Lung microvascular endothelial cell (primary cell): ENCODE measurements around the gene NMT2. TPM values are rescaled to one million over a fixed set of nuclear protein-coding genes. Genes with fewer than 3 reads are reported as not detected.
A peak's percentile ranks its signal among the peaks of the same experiment; 100 is the strongest.

Source experiments
- DNase-seq, 2 donors: peaks; one replicate each; pipeline versions ENCODE4 v3.0.0 to v3.0.0-alpha.2; 2010; ENCODE audit warnings: low read depth in 2 of 2
- total RNA-seq: library from RNA; depleted of rRNA; stranded (reverse); fragments of >200 nt; gene quantifications from 2 replicates; pipeline ENCODE4 v1.2.1, GENCODE V29; 2014

NMT2 gene
- total RNA-seq, 1 donor from 2014 or later = 39.1 TPM

DNA sequence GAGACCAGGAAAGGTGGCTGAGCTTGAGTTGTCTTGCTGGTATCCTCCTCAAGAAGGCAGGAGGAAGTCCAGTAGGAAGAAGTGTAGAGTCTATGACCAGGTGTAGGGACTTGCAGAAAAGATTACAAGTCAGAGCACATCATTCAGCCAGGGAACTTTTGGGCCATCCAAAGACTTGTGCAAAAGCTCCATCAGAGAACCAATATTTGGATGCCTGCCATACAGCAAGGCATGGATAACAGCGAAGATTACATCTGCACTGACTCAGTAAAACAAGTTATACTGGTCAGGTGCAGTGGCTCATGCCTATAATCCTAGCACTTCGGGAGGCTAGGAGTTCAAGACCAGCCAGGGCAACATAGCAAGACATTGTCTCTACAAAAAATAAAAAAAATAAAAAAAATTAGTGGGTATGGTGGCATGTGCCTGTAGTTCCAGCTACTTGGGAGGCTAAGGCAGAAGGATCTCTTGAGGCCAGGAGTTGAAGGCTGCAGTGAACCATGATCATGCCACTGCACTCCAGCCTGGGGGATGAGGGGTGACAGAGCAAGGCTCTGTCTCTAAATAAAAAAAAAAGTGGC is 13.2 kb upstream of the NMT2 start:
- no peak for DNase-seq

DNA sequence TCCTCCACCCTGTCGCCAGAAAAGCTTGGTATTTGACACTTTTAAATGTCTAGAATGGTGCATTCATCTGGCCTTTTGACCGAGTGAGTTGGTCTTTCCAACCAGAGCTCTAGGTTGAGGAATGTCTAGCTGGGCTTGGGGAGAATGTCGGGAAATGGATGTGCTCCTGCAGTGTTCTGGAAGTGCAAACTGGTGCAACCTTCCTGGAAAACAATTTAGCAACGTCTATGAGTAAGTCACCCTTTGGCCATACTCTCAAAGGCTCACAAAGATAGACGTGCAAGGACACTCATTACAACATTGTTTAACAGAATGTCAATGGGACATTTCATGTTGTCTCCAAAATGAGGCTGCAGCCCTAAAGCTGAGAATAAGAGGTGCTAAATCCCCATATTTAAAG is 12.2 kb upstream of the NMT2 start:
- DNase-seq = no peak

DNA sequence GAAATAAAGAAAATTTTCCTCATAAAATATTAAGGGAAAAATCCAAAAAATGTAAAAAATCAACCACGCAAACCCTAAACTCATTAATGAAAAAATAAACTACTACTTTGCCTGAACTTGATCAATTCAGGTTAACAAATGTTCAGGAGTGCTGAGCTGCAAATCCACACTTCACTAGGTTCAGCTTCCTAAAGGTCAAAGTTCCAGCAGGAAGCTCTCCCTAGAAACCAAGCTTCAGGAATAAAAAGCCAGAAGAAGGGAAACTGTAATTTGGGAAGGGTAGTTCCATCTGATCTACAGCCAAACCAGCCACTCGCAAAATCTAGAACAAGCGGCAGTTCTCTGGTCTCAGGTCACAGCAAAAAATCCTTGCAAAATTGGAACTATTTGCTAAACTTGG is 7.8 kb upstream of the NMT2 start:
- no peak for DNase-seq

DNA sequence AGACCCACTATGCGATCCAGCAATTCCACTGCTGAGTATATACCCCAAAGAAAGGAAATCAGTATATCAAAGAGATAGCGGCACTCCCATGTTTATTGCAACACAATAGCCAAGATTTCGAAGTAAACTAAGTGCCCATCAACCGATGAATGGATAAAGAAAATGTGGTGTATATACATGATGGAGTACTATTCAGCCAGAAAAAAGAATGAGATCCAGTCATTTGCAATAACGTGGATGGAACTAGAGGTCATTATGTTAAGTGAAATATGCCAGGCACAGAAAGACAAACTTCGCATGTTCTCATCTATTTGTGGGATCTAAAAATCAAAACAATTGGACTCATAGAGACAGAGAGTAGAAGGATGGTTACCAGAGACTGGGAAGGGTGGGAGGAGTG is 7.1 kb upstream of the NMT2 start:
- DNase-seq = no peak

DNA sequence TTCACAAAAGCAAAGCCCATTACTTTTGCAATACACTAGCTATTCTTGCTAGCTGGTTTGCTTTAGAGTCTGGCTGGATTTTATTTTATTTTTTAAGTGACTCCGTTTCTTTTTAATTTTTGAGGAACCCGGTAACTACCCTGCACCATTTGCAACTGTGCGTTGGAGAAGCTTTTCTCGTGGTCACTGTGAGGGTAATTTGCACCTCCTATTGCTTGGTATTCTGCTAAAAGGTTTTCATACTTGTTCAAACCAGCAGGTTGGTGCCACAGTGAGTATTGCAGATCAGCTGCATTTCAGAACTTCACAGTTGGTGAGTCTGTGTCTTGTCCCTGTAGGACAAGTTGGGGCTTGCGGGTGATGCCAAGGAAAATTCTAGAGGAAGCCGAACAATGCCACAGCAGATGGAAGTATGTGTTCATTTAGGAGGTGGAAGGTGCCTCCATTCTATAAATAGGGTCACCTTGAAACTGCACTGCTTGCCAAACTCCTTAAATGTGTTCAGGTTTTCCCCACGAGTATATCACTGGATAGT is 3.9 kb upstream of the NMT2 start:
- no peak for DNase-seq

DNA sequence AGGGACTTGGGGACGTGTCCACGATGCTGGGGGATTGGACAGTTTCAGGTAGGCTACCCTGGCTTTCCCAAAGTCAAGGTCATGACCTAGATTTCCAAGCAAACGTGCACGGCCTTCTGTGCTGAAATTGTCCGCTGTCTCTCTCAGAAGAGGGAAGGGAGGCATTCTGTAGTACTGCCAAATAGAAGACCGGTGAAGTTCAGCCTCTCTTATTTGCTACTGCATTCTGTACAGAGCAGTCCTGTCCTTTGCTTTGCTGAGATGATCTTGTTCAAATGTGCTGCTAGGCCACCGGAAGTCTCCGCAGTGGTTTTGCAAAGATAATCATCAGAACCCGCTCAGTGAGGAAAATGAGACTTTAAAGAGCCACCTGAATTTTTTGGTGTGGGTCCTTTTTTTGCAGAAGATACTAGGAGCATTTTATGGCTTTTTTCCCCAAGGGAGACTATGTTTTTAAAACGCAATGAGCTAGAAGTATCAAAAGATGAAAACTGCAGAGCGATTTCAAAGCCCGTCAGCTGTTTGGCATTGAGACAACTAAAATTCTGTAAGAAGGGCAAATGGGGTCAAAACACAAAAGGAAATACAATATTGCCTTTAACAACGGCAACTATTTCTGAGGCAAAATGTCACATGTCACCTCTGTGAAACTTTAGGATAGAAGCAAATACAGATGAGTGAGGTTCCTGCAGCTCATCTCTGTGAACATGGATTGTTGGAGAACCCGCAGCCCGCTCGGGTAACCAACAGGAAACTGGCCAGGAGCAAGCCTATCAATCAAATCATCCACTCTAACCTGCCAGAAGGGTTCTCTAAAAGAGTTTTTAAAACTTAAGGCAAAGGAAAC is 1.3 kb upstream of the NMT2 start:
- DNase-seq = peak; percentile 47 to 82

DNA sequence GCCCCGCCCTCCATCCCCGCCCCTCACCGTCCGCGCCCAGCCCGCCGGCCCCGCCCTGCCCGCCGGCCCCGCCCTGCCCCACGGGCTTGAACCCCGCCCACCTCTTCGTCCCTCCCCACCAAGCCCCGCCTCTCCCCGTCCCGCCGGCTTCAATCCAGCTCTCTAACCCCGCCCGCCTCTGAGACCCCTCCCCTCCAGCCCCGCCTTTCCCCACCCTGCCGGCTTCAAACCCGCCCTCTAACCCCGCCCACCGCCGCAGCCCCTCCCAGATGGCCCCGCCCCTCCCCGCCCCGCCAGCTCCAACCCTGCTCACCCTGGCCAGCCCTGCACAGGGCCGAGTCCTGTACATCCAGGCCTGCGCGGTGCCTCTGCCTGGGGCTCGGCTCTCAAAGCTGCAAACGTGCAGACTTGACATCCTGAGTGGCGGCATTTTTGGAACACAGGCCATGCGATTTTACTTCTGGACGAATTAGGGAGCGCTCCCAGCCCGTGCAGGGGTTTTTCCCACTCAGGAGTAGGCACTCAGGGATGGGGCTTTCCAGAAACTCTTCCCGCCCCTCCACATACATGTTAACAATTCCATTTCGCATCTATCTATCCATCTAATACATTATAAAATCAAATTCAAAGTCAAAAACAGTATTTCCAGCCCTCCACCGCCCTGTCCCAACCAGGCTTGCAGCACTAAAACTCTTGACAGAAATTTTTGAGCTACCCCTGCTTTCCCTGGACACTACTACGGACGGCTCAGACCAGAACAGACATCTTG is 477 bp upstream of the NMT2 start:
- DNase-seq = peak; percentile 97 to 98

DNA sequence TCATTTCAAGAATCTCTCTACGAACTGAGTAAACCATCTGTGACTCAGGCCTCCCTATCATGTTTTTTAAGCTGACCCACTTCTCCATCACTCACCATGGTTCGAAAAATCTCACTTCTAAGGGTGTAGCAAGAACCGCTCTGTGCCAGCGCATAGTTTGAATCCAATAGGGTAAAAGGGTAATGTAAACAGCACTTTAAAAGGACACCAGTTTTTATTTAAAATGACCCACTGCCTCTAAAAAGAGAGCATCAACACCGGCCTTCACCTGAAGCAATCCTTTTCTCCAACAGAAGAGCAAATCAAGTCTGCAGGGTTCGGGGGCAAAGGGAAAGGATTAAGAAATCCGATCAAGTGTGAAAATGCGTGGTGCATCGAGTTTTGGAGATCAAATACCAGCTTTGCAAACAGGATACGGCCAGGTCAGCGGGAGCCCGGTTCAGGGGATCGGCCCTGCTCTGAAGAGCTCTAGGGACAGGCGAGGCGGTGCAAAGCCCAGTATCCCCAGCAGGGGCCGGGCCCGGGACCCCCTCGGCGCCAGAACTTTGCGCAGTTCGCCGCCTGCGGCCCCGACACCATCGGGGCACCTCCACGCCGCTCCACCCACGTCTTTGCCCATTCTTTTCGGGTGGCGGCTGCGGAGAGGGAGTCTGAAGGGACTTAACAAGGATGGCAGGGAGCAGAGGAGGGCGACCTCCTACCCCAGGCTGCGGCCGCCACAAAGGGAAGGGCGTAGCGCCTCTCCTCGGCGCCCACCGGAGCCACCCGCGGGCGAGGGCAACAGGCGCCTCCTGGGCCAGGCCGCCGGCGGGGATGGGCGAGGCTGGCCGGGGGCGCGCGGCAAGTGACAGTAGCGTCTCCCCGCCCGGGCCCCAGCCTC is 842 bp downstream of the NMT2 start:
- DNase-seq = peak; percentile 57 to 72

DNA sequence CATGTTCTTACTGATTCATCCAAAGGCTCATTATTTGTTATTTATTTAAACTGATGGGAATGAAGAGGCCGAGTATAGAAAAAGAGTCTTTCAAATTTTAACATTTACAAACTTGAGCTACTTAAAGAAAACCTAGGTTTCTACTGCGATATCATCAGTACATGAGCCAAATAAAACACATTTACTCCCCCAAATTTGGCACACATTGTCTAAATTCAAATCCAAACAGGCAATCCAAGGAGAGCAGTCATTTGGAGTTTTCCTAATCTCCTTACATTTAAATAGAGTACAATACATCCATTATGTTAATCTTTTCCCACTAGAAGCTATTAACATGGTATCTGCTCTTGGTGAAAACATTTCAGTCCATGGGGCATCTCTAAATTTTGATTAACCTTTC is 2.2 kb downstream of the NMT2 start:
- DNase-seq = no peak

DNA sequence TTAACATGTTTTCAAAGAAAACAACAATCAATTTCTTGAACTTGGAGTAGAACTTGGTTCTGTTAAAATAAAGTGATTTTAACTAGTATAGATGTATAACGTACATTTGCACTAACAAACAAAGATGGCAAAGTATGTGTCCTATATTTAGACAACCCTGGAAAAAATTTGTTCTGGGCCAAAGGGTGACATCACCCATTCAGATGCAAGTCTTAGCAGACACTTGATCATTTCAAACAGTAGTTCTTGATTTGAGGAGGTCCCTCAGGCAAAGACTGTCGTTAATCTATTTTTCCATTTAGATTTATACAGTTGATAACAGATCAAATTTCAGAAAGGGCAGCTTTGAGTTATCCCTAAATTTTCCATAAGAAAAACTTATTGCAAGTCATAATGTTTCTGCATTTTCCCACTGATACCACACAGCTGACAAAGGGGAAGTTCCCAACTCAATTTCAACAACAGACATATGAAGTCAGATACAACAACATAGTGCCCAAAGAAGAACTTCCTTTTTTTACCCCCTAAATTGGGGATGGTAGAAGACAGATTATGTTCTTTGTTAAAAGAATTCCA is 5.2 kb downstream of the NMT2 start:
- peak in 1 of 2 donors; percentile 48 for DNase-seq

DNA sequence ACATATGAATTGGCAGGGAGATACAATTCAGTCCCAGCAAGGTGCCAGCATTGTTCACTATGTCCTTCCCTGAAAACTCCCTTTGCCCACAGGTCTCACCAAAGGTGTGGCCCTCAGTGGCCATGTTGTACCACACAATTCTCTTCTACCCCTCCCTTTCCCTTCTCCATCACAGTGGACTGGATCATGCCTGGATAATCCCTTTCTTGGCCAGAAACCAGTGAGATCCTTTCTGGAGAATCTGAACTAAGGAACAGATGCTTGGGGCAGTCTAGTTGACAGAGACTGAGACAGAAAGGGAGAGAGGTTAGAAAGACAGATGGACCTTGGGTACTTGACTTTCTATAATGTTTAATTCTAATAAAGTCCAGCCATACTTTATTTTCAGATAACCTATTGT is 9.5 kb downstream of the NMT2 start:
- DNase-seq = no peak

DNA sequence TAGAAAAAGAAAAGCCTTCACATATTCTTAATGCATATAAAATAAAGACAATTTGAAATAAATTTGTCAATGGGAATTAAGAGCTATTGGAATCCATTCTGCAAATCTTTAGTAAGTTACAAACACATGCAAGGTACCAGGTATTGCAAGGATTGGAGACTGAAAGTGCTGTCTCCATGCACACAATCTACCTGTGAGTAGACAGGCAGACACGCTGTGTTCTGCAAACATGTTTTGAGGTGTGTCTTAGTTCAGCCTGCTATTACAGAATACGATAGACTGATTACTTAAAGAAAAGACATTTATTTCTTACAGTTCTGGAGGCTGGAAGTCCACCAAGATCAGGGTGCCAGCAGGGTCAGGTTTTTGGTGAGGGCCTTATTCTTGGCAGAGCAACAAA is 10.0 kb downstream of the NMT2 start:
- no peak for DNase-seq

DNA sequence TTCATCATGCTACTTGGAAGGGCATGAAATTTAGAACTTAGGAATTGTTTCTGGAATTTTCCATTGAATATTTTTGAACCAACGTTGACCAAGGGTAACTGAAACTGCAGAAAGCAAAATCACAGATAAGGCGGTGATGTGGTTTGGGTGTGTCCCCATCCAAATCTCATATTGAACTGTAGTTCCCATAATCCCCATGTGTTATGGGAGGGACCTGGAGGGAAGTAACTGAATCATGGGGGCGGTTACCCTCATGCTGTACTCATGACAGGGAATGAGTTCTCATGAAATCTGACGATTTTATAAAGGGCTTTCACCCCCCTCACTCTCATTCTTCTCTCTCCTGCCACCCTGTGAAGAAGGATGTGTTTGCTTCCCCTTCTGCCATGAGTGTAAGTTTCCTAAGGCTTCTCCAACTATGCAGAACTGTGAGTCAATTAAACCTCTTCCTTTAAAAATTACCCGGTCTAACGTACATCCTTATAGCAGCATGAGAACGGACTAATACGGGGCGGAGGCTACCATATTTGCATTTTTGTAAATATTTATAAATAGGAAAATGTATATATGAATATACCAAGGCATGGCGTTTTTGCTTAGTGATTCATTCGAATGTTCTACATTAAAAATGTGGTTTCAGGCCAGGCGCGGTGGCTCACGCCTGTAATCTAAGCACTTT is 12.4 kb downstream of the NMT2 start:
- no peak for DNase-seq

DNA sequence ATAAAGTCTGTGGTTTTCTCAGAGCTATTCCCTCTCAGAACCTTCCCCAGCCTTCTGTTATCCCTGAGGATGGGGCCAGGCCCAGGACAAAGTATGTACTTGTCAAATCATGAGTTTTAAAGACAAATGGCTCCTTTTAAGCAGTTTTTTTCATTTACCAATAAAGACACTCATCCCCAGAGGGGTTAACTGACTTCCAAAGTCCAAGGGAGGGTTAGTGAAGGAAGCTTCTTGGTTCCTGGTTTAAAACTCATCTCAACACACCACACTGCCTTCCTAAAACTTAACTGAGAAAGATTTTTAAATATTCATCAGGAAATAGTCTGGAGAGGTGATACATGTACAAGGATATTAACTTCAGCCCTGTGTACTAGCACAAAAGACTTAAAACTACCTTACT is 15.9 kb downstream of the NMT2 start:
- DNase-seq = no peak

DNA sequence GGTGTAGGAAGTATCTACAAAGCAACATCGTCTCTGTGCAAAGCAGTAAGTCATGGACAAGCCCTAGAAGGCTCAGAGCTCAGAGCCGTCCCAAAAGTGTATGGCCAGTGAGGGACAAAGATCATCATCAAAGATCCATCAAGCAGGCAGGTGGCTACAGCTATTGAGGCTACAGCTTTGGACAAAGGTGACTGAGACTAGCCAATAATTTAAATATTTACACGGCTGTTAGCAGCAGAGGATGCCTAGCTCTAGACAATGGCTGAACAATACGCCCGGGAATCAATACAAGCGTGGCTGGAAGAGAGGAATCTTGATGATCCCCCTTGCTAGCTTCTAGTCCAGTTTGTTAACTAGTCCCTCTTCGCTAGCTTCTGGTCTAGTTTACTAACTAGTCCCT is 17.9 kb downstream of the NMT2 start:
- DNase-seq = no peak

DNA sequence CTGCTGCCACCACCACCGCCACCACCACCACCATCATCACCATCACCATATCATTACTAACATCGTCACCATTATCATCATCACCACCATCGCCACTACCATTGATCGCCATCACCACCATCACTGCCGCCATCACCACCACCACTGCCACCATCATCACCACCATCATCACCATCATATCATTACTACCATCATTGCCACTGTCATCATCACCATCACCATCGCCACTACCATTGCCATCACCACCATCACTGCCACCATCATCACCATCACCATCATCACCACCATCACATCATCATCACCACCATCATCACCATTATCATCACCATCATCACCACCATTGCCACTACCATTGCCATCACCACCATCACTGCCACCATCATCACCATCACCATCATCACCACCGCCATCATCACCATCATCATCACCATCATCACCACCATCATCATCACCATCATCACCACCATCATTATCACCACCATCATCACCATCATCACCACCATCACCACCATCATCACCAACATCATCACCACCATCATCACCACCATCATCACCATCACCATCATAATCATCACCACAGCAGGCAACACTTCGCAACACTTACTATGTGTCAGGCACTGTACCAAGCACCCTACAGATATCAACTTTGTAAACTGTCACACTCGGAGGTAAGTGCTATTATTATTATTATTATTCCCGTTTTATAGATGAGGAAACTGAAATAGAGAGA is 19.3 kb downstream of the NMT2 start:
- no peak for DNase-seq

DNA sequence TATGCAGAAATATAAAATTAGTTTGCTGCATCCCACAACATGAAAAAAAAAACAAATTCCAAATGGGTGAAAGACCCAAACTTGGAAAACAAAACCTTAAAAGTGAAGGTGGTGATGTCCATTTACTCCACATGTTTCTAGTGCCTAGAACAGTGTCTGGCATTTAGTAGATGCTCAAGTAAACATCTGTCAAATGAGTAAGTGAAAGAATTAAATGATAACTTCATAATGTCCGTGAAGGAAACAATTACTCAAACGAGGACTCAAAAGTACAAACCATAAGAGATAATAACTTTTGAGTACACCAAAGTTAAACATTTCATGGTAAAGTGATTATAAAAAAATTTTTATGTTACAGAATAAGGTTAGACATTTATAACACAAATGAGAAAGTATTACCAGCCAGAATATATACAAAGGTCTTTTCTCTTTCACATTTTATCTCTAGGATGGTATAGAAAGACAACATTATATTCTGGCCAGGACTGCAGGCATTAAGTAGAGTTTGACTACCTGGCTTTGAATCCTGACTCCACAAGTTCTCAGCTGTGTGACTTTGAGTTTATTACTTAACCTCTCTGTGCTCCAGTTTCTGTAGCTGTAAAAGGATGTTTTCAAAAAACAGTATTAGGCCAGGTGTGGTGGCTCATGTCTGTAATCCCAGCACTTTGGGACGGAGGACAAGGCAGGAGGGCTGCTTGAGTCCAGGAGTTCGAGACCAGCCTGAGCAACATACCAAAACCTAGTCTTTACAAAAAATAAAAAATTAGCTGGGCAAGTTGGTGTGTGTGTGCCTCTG is 20.7 kb downstream of the NMT2 start:
- DNase-seq = no peak

DNA sequence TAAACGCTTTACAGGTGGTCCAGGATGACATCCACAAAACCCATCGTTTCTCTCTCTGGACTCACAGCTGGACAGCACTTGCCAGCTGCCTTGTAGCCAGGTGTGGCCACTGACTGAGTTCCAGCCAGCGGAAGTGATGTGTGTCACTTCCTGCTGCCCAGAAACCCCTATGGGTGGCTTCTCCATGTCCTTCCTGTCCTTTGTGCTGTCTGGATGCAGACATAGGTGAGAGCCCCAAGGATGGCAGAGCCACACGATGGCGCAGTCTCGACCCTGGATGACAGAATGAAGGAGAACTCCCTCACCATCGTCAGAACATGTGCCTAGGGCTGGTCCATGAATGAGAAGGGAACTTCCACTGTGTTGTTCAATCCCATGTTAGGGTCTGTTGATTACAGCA is 22.1 kb downstream of the NMT2 start:
- DNase-seq = peak; percentile 57 to 58

DNA sequence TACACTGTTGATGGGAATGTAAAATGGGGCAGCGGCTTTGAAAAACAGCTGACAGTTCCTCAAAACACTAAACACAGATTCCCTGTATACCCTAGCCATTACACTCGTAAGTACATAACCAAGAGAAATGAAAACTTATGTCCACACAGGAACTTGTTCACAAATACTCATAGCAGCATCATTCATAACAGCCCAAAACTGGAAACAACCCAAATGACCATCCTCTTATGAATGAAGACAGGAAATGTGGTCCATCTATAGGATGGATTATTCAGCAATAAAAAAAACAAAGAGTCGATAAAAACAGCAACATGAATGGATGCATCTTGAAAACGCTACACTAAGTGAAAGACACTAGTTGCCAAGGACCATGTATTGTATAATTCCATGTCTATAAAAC is 23.7 kb downstream of the NMT2 start:
- peak; percentile 24 to 79 for DNase-seq
